Measurements from ENCODE around the gene SPATA46. TPM values are rescaled to one million over a fixed set of nuclear protein-coding genes. Genes with fewer than 3 reads are reported as not detected.

SPATA46 gene
- total and polyA plus RNA-seq, 2 of the 8 experiments (the other 6 are each of a cell fraction or from before 2014, with no cell fraction given) = not detected

GRCh38 chr1:162365284-162366020 is 11.2 kb downstream of the SPATA46 start:
- Histone ChIP-seq H2AFZ (ENCODE audit: low read length) (no peak overlapping the region), H2BK20ac (ENCODE audit: low read length) (no peak overlapping the region), H4K91ac (replicated peaks; ENCODE audit: insufficient read length, low read length) (no peak overlapping the region), H3K79me1 (ENCODE audit: low read depth, low read length) (no peaks in the 10 kb centered on the region), H2BK5ac (ENCODE audit: low read depth, low read length) (no peak overlapping the region), H4K5ac (ENCODE audit: insufficient read length, low read depth, low read length) (no peak overlapping the region), H3K4me3 (ENCODE audit: extremely low read depth in 1 of 4, insufficient read depth in 2 of 4, low read depth in 3 of 4, low read length in 4 of 4) (no peak overlapping the region), H3K27ac (ENCODE audit: low read depth, low read length) (no peak overlapping the region), H3K9ac (replicated peaks in 1 of 4; ENCODE audit: extremely low read depth in 1 of 4, low read depth in 3 of 4, low read length in 3 of 4) (no peak overlapping the region; a peak in 2 of 7 replicates), H3K79me2 (ENCODE audit: control insufficient read depth in 1 of 2, insufficient read depth in 2 of 2, low read length in 2 of 2) (no peaks in the 10 kb centered on the region), H3K36me3 (ENCODE audit: control insufficient read depth in 2 of 4, insufficient read depth in 4 of 4, low read length in 3 of 4) (peaks cover 0 to 6% (median 1%) of the 10 kb centered on the region in 4 experiments; a peak in 1 of 8 replicates), H4K8ac (ENCODE audit: extremely low read depth, insufficient read depth, low read length) (no peak overlapping the region), H4K20me1 (replicated peaks in 1 of 2; ENCODE audit: control insufficient read depth in 1 of 2, insufficient read depth in 2 of 2, low read length in 2 of 2) (peaks cover 0 to 2% of the 10 kb centered on the region in 2 experiments), H3K9me3 (ENCODE audit: insufficient read depth in 2 of 2, low read depth in 1 of 2, low read length in 1 of 2) (no peaks in the 10 kb centered on the region), H3K14ac (ENCODE audit: insufficient read length) (no peak overlapping the region), H3K27me3 (replicated peaks in 1 of 4; ENCODE audit: control insufficient read depth in 3 of 4, extremely low read depth in 1 of 4, insufficient read depth in 3 of 4, low read length in 3 of 4) (no peaks in the 10 kb centered on the region), H3K4ac (replicated peaks; ENCODE audit: insufficient read length, low read depth, low read length) (no peak overlapping the region), H3K4me2 (ENCODE audit: insufficient read depth in 1 of 2, low read depth in 2 of 2, low read length in 2 of 2) (no peak overlapping the region), H2BK12ac (ENCODE audit: low read depth, low read length) (no peak overlapping the region), H2AK5ac (ENCODE audit: low read depth, low read length) (no peak overlapping the region), H3K18ac (ENCODE audit: extremely low read depth, low read length) (no peak overlapping the region), H3K56ac (replicated peaks; ENCODE audit: insufficient read length, low read depth, low read length) (no peak overlapping the region), H3K4me1 (replicated peaks in 1 of 4; ENCODE audit: control insufficient read depth in 3 of 4, insufficient read depth in 4 of 4, low read length in 3 of 4) (no peaks in the 10 kb centered on the region), H3K23me2 (ENCODE audit: low read depth, low read length) (no peaks in the 10 kb centered on the region), H2BK15ac (ENCODE audit: low read length) (no peak overlapping the region), H3K23ac (ENCODE audit: insufficient read length) (no peak overlapping the region), H2BK120ac (replicated peaks; ENCODE audit: low read depth, low read length) (no peak overlapping the region)
- ChIA-PET CTCF (ENCODE audit: partially characterized antibody) (interaction anchor here (0.7 to 4.1 kb wide), 6 partner anchors 9 to 301 kb away, joined by 3 to 31 read pairs (median 4); partner anchors contain the start of gene C1orf226), POLR2A (ENCODE audit: partially characterized antibody) (no interaction called here)
- no peak for DNase-seq (ENCODE audit: low read depth in 1 of 2, low spot score in 2 of 2)
- FAIRE-seq = no peak
- WGBS, 2 experiments (ENCODE audit: extremely low coverage in 1 of 2, insufficient coverage in 1 of 2, insufficient read length in 1 of 2, insufficient replicate concordance in 2 of 2, low coverage in 1 of 2, low lambda C conversion rate in 2 of 2, missing lambda C conversion rate in 1 of 2) = 93% methylated on average over 9 of the region's 10 CpGs; no CpG with 5 or more reads in 1 of the 2 experiments
- TF ChIP-seq KDM4A (IDR thresholded peaks at IDR 0.05; ENCODE audit: low read depth, low read length, severe bottlenecking) (no peak), FOSL1 (IDR thresholded peaks at IDR 0.05; ENCODE audit: insufficient read depth, low read depth, low read length) (no peak), SRF (IDR thresholded peaks at IDR 0.05; ENCODE audit: low read depth, low read length) (no peak), TAF7 (optimal IDR thresholded peaks at IDR 0.05; ENCODE audit: borderline replicate concordance, low read depth, low read length) (no peak), CEBPB (IDR thresholded peaks at IDR 0.05; ENCODE audit: low read depth, low read length) (no peak), SP2 (IDR thresholded peaks at IDR 0.05; ENCODE audit: low read length) (no peak), SUZ12 (IDR thresholded peaks at IDR 0.05; ENCODE audit: low read length) (no peak), JUN (IDR thresholded peaks at IDR 0.05; ENCODE audit: low read depth, low read length) (no peak), POLR2A (IDR thresholded peaks at IDR 0.05; ENCODE audit: control extremely low read depth in 1 of 2, low read depth in 2 of 2, low read length in 2 of 2) (no peak), EZH2 (IDR thresholded peaks at IDR 0.05; ENCODE audit: low read depth, low read length, severe bottlenecking) (no peak), CBX5 (IDR thresholded peaks at IDR 0.05; ENCODE audit: low read depth, low read length) (no peak), CREB1 (IDR thresholded peaks at IDR 0.05) (no peak), CTBP2 (IDR thresholded peaks at IDR 0.05; ENCODE audit: borderline replicate concordance, insufficient read depth, insufficient read length, low read length) (no peak)
